ENCODE results near the gene ANOS1. TPM values are rescaled to one million over a fixed set of nuclear protein-coding genes. Genes with fewer than 3 reads are reported as not detected.

ANOS1 gene
- total RNA-seq, 2 experiments from 2014 or later: 0.03 TPM; not detected in 1

Other genes with a start within 250 kb of the ANOS1 start
- gene FAM9A, start 69.2 kb upstream of the ANOS1 start, total RNA-seq: not detected

Measured in activated CD8-positive, alpha-beta T cell treated with anti-CD3 and anti-CD28 coated beads, Interleukin-2, amount 10 ng/mL, durations not matched to agents 7 days and 5 days (primary cell).